ENCODE measurements around the gene CASZ1. TPM values are rescaled to one million over a fixed set of nuclear protein-coding genes. Genes with fewer than 3 reads are reported as not detected.
A peak's percentile ranks its signal among the peaks of the same experiment; 100 is the strongest.

CASZ1 gene
- total RNA-seq, 2 donors from 2014 or later: 13.5 to 17.8 TPM

- peak; percentile 70 for DNase-seq (ENCODE audit: low spot score)
- H3K4me3 Mint-ChIP-seq: peak overlapping the region; percentile 90
- H3K4me1 Mint-ChIP-seq (ENCODE audit: low read depth in 2 of 2): peaks cover 38 to 40% of the 10 kb centered on the region in 2 donors
- peaks cover 0 to 6% of the 10 kb centered on the region in 2 donors for H3K27me3 Mint-ChIP-seq
- H3K9me3 Mint-ChIP-seq: no peaks in the 10 kb centered on the region
- peak in 1 of 2 donors; percentile 21 for ATAC-seq
- H3K36me3 Mint-ChIP-seq: no peaks in the 10 kb centered on the region
- peak overlapping the region; percentile 73 to 84 for H3K27ac Mint-ChIP-seq
These were observed 103.9 kb downstream of the CASZ1 start for GRCh38 chr1:10692401-10693021.

- no peak overlapping the region for H3K27ac Mint-ChIP-seq
- no peaks in the 10 kb centered on the region for H3K9me3 Mint-ChIP-seq
- H3K27me3 Mint-ChIP-seq: peaks cover 0 to 4% of the 10 kb centered on the region in 2 donors
- no peak overlapping the region for H3K4me3 Mint-ChIP-seq
- DNase-seq (ENCODE audit: low spot score) (no peak), ATAC-seq (no peak)
- H3K36me3 Mint-ChIP-seq: no peaks in the 10 kb centered on the region
- H3K4me1 Mint-ChIP-seq (ENCODE audit: low read depth in 2 of 2): peaks cover 36 to 40% of the 10 kb centered on the region in 2 donors
These were observed 104.7 kb downstream of the CASZ1 start for GRCh38 chr1:10691740-10692125.

- H3K9me3 Mint-ChIP-seq: no peaks in the 10 kb centered on the region
- DNase-seq (ENCODE audit: low spot score): no peak
- no peak overlapping the region for H3K27ac Mint-ChIP-seq
- H3K4me3 Mint-ChIP-seq: no peak overlapping the region
- peaks cover 32 to 35% of the 10 kb centered on the region in 2 donors for H3K4me1 Mint-ChIP-seq (ENCODE audit: low read depth in 2 of 2)
- no peaks in the 10 kb centered on the region for H3K36me3 Mint-ChIP-seq
- ATAC-seq: no peak
- H3K27me3 Mint-ChIP-seq: peaks cover 0 to 2% of the 10 kb centered on the region in 2 donors
These were observed 105.2 kb downstream of the CASZ1 start for GRCh38 chr1:10691075-10691739.

- Mint-ChIP-seq H3K27ac (no peak overlapping the region), H3K27me3 (no peaks in the 10 kb centered on the region), H3K4me3 (no peak overlapping the region), H3K4me1 (ENCODE audit: low read depth in 2 of 2) (peaks cover 28 to 35% of the 10 kb centered on the region in 2 donors), H3K36me3 (no peaks in the 10 kb centered on the region), H3K9me3 (no peaks in the 10 kb centered on the region)
- DNase-seq (ENCODE audit: low spot score): no peak
- no peak for ATAC-seq
These were observed 106.0 kb downstream of the CASZ1 start for GRCh38 chr1:10690484-10690883.

GRCh38 chr1:10688409-10688786 lies 108.0 kb downstream of the CASZ1 start:
- Mint-ChIP-seq H3K27me3 (no peaks in the 10 kb centered on the region), H3K4me3 (no peak overlapping the region), H3K9me3 (no peaks in the 10 kb centered on the region), H3K36me3 (no peaks in the 10 kb centered on the region), H3K27ac (peak overlapping the region in 1 of 2 donors; percentile 54), H3K4me1 (ENCODE audit: low read depth in 2 of 2) (peaks cover 21 to 40% of the 10 kb centered on the region in 2 donors)
- no peak for DNase-seq (ENCODE audit: low spot score)
- ATAC-seq: no peak

GRCh38 chr1:10687782-10688408 lies 108.6 kb downstream of the CASZ1 start:
- no peaks in the 10 kb centered on the region for H3K9me3 Mint-ChIP-seq
- ATAC-seq: no peak
- H3K36me3 Mint-ChIP-seq: no peaks in the 10 kb centered on the region
- H3K4me3 Mint-ChIP-seq: no peak overlapping the region
- no peaks in the 10 kb centered on the region for H3K27me3 Mint-ChIP-seq
- peaks cover 16 to 39% of the 10 kb centered on the region in 2 donors for H3K4me1 Mint-ChIP-seq (ENCODE audit: low read depth in 2 of 2)
- H3K27ac Mint-ChIP-seq: no peak overlapping the region
- no peak for DNase-seq (ENCODE audit: low spot score)

GRCh38 chr1:10687251-10687651 lies 109.2 kb downstream of the CASZ1 start:
- H3K4me1 Mint-ChIP-seq (ENCODE audit: low read depth in 2 of 2): peaks cover 10 to 37% of the 10 kb centered on the region in 2 donors
- DNase-seq (ENCODE audit: low spot score): no peak
- no peaks in the 10 kb centered on the region for H3K27me3 Mint-ChIP-seq
- no peaks in the 10 kb centered on the region for H3K36me3 Mint-ChIP-seq
- H3K27ac Mint-ChIP-seq: peak overlapping the region in 1 of 2 donors; percentile 33
- no peak for ATAC-seq
- no peaks in the 10 kb centered on the region for H3K9me3 Mint-ChIP-seq
- no peak overlapping the region for H3K4me3 Mint-ChIP-seq

- ATAC-seq (no peak), DNase-seq (ENCODE audit: low spot score) (no peak)
- Mint-ChIP-seq H3K4me1 (ENCODE audit: low read depth in 2 of 2) (peaks cover 8 to 40% of the 10 kb centered on the region in 2 donors), H3K4me3 (no peak overlapping the region), H3K9me3 (no peaks in the 10 kb centered on the region), H3K27ac (peak overlapping the region in 1 of 2 donors; percentile 33), H3K27me3 (no peaks in the 10 kb centered on the region), H3K36me3 (no peaks in the 10 kb centered on the region)
These were observed 109.9 kb downstream of the CASZ1 start for GRCh38 chr1:10686404-10687040.

GRCh38 chr1:10685808-10686403 lies 110.5 kb downstream of the CASZ1 start:
- no peaks in the 10 kb centered on the region for H3K36me3 Mint-ChIP-seq
- no peak overlapping the region for H3K4me3 Mint-ChIP-seq
- peaks cover 8 to 46% of the 10 kb centered on the region in 2 donors for H3K4me1 Mint-ChIP-seq (ENCODE audit: low read depth in 2 of 2)
- H3K27me3 Mint-ChIP-seq: no peaks in the 10 kb centered on the region
- H3K27ac Mint-ChIP-seq: no peak overlapping the region
- ATAC-seq (no peak), DNase-seq (ENCODE audit: low spot score) (no peak)
- H3K9me3 Mint-ChIP-seq: no peaks in the 10 kb centered on the region

GRCh38 chr1:10685196-10685807 lies 111.1 kb downstream of the CASZ1 start:
- no peaks in the 10 kb centered on the region for H3K27me3 Mint-ChIP-seq
- H3K4me3 Mint-ChIP-seq: no peak overlapping the region
- H3K4me1 Mint-ChIP-seq (ENCODE audit: low read depth in 2 of 2): peaks cover 8 to 47% of the 10 kb centered on the region in 2 donors
- no peaks in the 10 kb centered on the region for H3K36me3 Mint-ChIP-seq
- no peaks in the 10 kb centered on the region for H3K9me3 Mint-ChIP-seq
- DNase-seq (ENCODE audit: low spot score) (no peak), ATAC-seq (no peak)
- H3K27ac Mint-ChIP-seq: no peak overlapping the region

- H3K27ac Mint-ChIP-seq: no peak overlapping the region
- peaks cover 8 to 45% of the 10 kb centered on the region in 2 donors for H3K4me1 Mint-ChIP-seq (ENCODE audit: low read depth in 2 of 2)
- H3K9me3 Mint-ChIP-seq: no peaks in the 10 kb centered on the region
- no peak overlapping the region for H3K4me3 Mint-ChIP-seq
- no peak for ATAC-seq
- H3K27me3 Mint-ChIP-seq: no peaks in the 10 kb centered on the region
- no peak for DNase-seq (ENCODE audit: low spot score)
- H3K36me3 Mint-ChIP-seq: no peaks in the 10 kb centered on the region
These were observed 112.2 kb downstream of the CASZ1 start for GRCh38 chr1:10684221-10684620.

GRCh38 chr1:10682449-10683309 lies 113.8 kb downstream of the CASZ1 start:
- peaks cover 5 to 36% of the 10 kb centered on the region in 2 donors for H3K4me1 Mint-ChIP-seq (ENCODE audit: low read depth in 2 of 2)
- no peaks in the 10 kb centered on the region for H3K9me3 Mint-ChIP-seq
- no peak overlapping the region for H3K4me3 Mint-ChIP-seq
- no peak for DNase-seq (ENCODE audit: low spot score)
- no peaks in the 10 kb centered on the region for H3K36me3 Mint-ChIP-seq
- no peaks in the 10 kb centered on the region for H3K27me3 Mint-ChIP-seq
- H3K27ac Mint-ChIP-seq: peak overlapping the region in 1 of 2 donors; percentile 35
- ATAC-seq: no peak

GRCh38 chr1:10682108-10682445 lies 114.4 kb downstream of the CASZ1 start:
- Mint-ChIP-seq H3K4me3 (no peak overlapping the region), H3K4me1 (ENCODE audit: low read depth in 2 of 2) (peaks cover 0 to 35% of the 10 kb centered on the region in 2 donors), H3K27me3 (no peaks in the 10 kb centered on the region), H3K36me3 (no peaks in the 10 kb centered on the region), H3K27ac (peak overlapping the region in 1 of 2 donors; percentile 35), H3K9me3 (no peaks in the 10 kb centered on the region)
- DNase-seq (ENCODE audit: low spot score) (no peak), ATAC-seq (no peak)
